GM21825 (cell line): ENCODE data around the gene LRRN2.
"Not testable (repeated sequence)": the region's sequence is repeated elsewhere in the genome, so short reads cannot be mapped to it uniquely, and the experiment has no call there.

Source experiments
- ATAC-seq: cut with Tn5 transposase; IDR thresholded peaks from one replicate; pipeline ENCODE4 v1.9.1; 2021; ENCODE audit warnings: mild to moderate bottlenecking, moderate library complexity; ENCODE audit not compliant: unreplicated experiment

Gene LRRN2

DNA sequence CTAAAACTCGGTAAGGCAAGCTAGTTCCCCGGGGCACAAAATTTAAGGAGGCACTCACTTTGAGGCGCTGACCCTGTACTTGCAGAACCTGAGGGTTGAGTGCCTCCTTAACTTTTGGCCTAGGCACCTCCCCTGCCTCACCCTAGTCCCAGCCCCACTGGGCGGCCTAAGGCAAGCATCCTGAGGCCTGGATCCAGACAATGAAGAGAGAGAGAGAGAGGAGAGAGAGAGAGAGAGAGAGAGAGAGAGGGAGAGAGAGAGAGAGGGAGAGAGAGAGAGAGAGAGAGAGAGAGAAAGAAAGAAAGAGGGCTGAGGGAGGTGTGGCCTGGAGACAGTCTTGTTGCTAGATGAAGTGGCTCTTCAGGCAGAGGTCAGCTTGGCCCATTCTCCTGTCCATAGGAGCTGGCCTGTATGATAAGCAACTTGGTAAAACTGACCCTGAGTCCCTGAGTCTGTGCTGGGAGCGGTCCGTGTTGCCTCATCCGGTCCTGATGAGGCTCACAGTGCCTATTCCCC, 7.4 kb upstream of the LRRN2 start:
- no peak for ATAC-seq

DNA sequence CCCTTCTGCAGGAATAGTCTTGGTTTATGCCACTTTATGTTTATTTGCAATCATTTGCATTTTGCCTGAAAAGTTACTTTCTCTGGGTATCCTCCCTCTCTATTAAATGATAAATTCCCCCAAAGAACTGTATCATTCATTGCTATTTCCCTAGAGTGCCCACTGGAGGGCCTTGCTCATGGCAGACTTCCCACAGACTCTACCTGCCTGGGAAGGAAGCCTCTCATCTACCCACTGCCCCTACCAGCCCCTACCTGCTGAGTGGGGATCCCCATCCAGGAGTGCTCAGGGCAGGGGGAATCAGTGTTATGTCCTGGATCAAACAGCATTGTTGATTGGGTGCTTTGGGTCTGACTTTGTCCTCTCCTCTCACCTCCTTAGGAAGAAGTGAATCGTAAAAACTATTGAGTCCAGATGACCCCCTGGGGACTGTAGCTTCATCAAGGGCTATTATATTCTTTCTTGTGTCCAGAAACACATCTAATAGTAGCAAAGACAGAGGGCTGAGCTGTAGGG, 6.8 kb upstream of the LRRN2 start:
- ATAC-seq = no peak

DNA sequence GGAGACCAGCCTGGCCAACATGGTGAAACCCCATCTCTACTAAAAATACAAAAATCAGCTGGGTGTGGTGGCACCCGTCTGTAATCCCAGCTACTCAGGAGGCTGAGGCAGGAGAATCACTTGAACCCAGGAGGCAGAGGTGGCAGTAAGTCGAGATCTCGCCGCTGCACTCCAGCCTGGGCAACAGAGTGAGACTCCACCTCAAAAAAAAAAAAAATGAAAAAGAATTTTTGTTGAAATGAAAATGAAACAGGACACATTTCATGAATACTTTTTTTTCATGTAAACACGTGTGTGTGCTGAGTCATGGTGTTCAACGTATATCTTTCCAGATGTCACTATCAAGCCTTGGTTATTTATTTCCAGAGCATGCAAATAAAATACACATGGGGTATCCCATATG, 5.8 kb upstream of the LRRN2 start:
- ATAC-seq = not testable (repeated sequence)

DNA sequence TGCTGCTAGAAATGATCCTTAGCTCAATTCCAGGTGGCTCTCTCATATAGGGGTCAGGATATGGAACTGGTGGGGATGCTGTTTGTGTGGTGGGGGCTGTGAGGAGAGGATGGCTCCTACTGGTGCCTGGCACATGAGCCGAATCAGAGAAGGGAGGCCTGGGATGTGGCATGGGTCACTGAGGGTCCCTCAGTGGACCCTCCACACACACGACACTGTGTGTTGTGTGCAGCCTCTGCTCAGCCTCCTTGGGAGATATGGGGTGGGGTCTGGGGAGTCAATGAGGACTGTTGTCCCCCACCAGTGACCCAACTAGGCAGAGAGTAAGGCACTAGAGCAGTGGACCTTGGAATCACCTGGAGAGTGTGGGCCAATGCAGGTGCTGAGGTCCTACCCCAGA, 3.2 kb upstream of the LRRN2 start:
- ATAC-seq = no peak

DNA sequence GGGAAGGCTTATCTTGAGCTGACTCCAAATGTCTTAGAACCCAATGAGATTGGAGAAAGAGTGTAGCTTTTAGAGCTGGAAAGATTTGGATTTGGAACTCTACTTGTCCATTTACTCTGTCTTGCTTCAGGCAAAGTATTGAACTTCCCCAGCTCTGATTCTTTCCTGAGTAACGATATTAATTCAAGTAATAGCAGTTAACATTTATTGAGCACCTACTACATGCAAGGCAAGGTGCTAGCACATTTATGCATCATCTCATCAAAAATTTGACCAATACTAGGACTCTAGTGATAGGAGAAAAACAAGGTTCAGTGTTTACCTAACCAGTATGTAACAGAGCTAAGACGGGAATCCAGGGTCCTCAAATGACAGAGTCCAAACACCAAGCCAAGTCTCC, 2.5 kb upstream of the LRRN2 start:
- no peak for ATAC-seq

DNA sequence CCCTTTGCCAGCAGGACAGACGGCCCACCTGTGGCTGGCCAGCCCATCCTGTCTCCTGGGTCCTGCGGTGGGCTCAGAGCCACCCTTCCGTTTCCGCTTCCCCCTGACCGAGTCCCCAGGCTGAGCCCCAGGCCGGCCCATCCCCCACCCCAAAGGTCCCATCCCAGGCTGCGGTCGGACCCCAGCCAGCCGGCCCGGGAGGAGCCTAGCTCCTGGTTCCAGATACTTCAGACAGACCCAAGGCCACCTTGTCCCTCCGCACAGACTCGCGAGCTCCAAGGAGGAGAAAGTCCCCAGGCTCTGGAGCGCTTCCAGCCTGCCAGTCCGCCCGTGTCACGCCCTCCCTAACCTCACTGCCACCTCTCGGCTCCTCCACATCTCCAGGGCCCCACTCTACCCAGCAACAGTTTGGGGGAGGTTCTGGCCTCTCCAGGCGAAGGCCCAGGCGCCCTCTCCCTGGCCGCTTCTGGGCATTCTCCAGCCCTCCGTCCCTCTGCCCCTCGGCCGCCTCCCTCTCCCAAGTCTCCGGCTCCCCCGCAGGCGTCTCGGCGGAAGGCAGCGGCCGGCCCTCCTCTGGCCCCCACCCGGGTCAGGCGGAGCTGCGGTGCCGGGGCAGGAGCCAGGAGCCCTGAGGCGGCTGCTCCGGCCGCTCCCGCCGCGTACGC, 835 bp downstream of the LRRN2 start:
- no peak for ATAC-seq

DNA sequence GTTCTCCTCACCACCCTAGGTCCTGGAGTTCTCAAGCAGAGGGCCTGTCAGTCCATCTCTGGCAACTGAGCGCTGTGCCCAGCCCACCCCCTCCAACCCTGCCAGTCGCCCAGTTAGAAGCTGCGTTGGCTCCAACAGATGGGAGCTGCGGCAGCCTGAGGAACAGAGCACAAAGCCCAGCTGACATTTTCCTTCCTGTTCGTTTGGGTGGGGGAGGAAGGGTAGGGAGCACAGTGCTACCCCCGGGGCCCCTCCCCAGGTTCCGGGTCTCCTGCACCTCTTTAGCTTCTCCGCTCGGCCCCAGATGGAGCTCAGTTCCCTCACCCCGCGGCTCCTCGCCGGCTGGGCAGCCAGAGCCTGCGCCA, 1.4 kb downstream of the LRRN2 start:
- no peak for ATAC-seq

DNA sequence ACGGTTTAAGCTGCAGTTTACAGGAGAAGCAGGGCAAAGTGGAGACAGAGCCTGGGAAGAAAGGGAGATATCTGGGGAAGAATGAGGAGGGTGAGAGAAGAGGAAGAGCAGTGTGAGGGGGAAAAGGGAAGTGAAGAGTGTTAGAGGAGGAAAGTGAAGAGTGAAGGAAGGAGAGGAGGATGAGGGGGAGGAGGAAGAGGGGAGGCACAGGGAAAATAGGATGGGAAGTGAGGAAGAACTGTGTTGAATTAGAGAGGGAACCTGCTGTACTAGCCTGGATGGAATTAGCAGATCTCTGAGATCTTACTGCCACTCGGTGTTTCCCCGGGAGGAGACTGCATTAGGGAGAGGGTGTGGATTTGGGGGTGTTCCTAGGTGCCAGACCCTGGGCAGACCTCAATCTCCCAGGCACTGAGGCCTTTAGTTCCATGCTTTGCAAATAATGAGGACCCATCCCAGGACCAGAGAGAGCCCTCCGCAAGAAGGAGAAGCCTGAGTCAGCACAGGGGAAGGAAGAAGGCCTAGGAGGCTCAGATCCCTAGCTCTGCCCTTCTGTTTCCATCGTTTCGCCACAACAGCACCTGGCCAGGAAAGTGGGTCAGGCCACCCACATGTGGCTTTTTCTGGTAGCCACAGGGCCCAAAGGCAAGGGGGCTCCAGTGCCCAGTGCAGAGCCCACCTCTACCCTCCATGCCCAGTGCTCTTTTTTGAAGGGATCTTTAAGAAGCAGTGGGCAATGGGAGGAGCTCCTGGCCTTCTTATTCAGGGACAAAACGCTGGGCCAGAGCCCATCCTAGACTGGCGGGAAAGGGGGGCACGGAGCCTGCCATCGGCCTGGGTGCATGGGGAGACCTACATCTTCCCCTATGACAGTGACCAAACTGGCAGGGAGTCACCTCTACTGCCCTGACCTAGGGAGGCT, 2.0 kb downstream of the LRRN2 start:
- ATAC-seq = no peak

DNA sequence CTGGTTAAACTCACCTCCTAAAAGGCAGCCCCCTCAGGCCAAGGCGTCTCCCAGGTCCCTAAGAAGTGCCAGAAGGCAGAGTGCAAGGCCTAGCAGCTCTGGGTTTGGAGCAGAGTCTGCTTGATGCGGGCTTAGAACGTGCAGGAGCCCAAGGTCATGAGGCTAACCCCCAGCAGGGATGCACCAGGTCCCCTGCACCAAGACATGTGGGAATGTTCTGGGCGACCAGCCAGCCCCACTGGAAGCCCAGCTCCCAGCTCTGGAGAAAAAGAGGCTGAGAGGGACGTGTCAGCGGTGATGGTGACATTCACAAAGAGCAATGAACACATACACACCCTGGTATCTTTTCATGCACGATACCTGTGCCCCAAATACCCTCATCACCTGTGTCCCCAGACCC, 5.1 kb downstream of the LRRN2 start:
- ATAC-seq = no peak

DNA sequence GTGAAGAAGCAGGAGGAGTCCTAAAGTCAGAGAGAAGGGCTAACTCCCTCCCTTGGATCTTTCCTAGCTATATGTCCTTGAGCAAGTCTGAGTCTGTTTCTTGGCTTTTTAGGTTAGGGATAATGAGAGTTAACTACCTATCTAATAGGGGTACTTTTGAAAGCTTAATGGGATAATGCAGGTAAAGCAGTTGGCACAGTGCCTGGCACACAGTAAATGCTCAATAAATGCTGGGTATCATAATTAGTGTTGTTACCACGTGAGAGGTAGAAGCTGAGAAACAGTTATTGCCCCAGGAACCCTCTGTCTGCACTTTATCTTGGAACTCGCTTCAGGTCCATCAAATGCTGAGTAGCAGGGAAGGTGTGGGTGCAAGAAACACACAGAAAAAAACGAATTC, 5.5 kb downstream of the LRRN2 start:
- ATAC-seq = no peak

DNA sequence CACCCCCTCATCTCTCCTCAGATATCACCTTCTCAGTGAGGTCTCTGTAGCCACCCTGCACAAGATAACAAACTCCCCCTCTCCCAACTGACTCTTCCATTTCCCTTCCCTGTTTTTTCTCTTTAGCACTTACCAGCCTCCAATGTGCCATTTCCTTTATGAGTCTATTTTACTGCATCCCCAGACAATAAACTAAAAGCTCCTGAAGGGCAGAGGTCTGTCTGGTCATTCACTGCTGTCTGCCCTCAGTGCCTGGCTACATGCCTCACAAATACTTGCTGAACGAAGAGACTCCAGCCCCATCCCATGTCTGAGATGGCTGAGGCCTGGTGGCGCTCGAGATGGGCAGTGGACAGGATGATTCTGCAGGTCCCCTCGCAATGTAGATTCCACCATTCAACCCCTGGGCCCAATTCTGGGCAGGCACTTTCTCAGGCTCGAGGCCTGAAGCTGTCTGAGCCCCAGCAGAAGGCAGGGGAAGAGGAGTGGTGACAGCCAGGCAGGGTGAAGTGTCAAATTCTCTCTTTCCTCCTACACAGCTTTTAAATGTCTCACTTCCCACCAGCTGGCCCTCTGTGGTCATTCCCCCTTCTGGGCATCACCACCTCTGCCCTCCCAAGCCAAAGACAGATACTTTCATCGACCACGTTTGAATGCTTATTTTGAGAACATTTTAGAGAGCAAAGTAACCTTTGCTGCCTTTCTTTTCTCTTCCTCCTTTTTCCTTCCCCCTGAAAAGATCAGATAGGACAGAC, 6.6 kb downstream of the LRRN2 start:
- ATAC-seq = no peak

DNA sequence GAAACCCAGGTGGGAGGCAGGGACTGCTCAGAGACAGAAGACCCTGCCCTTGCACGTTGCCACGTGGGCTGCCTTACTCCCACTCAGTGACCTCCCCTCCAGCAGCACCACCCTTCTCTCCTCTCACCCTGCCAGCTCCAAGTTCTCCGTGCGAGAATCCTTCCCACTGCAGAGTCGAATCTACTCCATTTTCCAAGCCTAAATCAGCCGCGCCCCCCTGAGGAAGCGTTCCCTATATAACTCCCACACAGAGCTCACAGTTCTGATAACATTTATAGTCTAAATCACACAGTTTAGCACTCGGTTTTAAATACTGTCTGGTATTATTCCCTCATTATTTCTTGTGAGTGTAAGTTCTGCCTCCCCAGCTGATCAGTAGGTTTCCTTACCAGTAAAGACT, 7.7 kb downstream of the LRRN2 start:
- no peak for ATAC-seq

DNA sequence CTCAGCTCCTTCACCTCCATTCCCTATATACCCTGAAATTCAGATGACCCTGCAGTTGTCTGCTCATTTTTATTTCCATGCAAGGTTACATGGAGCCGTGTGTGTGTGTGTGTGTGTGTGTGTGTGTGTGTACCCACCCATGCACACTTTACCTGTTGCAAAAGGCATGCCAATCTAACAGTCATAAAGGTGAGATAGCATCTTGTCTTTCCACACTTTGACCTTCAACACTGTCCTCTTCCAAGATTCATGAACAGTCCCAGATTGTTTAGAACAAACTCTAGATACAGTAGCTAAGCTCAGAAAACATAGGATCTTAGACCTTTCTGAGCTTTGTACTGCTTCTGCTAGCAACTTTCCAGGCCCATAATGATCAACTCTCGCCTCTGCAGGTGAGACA, 9.5 kb downstream of the LRRN2 start:
- no peak for ATAC-seq

DNA sequence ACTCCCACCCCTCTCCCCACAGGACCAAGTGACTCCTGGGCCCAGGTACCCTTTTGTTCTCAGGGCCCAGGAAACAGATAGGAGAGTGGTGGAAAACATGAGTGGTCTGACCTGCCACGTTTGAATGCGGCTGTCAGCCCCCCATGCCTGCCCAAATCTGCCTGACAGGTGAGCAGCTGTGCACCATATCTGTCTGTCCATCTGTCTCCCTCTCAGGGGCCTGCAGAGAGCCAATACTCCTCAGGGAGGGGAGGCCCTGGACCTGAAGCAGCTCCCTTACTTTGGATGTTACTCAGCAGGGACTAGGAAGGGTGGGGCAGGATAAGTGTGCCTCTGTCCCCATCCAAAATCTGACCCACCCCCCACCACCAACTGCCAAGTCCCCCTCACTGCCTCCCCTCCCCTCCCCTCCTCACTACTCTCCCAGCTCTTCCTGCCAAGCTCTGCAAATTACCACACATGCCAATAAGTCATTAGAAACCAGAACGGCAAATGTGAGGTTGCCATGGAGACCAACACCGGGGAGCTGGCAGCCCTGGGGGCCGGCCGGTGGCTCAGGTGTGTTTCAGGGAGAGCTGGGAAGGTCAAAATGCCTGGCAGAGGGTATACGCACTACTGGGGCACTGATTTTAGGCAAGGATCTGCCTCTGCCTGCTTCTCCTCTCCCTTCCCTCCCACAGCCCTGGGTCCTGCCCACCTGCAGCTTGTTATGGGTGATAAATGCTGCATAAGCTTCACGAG, 11.5 kb downstream of the LRRN2 start:
- no peak for ATAC-seq

DNA sequence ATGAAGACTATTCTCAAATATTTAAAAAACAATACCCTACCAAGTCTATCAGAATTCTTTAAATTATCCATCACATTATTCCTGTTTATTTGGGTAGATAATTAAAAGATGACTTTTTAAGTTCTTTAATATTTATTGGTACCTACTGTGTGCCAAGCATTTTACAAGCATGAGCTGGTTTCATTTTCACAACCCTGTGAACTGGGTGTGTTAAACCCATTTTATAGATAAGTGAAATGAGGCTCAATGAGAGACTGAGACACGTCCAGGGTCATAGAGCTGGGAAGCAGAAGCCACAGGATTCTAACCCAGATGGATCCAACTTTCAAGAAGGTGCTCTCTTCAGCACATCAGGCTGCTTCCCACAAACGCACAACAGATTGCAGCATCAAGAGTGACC, 12.3 kb downstream of the LRRN2 start:
- no peak for ATAC-seq

DNA sequence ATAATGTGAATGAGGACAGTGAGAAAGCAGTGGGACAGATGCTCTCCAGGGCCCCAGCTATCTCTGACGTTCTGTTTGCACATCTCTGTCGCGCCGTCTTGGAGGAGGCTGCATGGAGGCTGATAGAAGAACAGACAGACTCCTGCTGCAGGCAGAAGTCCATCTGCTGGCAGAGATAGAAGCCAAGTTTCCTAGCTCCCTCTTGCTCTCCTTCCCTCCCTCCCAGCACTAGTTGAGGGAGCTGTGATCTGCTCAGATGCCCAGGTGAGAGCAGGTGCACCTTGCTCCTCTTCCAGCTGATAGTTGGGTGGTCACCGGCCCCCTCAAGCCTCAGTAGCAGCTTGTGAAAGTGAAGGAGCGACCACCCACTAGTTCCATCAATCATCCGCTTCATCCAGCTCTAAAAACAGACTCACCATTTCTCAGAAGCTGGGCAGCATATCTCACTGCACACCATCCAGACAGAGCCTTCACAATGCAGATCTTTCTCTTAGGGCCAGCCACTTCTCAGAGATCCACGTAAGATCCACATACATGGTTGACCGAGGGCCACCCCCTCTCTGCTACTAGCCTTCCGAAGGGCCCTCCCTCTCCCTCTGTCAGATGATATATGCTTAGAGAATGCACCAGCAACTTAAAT, 12.9 kb downstream of the LRRN2 start:
- no peak for ATAC-seq

DNA sequence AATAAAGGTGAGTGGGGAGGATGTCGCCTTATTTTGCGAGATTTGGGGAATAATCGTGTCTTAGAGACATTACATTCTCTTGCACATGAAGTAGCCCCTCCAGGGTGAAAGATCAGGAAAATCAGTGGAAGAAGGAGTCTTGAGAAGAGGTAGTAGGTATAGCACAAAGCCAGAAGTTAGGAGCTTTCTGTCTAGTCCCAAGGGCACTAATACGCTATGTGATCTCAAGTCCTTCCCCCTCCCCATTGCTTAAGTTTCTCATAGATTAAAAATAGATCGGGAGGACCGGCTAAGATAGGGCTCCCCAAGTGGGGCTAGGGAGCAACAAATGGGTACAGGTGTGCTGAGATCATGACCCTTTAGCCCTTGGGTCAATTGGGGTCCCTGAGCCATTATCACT, 13.5 kb downstream of the LRRN2 start:
- no peak for ATAC-seq

DNA sequence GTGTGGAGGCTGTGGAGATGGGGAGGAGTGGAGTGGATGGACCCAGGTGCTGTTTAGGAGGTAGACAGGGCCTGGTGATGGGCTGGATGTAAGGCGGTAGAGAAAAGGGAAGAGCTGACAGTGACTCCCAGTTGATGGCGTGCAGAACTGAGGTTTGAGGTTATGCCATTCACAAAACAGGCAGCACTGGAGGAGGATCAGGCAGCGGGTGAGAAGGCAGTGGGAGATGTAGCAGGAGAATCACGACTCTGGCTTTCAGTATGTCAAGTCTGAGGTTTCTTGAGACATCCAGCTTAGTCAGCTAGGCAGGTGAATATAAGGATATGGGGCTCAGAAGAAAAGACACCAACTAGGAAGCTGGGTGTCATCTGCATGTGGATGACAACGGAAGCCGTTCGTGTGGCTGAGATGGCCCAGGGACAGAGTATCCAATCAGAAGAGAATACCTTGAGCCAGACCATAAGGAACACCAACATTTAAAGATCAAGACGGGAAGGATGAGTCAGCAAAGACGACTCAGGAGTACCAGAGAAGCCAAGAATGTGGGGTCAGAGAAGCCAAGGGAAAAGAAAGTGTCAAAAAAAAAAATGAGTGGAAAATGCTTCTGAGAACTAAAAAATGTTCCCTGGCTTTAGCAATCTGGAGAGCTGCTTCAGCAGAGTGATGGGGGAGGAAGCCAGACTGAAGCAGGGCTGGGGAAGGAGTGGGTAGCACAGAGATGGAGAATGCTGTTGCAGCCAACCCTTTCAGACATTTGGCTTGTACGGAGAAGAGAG, 15.2 kb downstream of the LRRN2 start:
- ATAC-seq = no peak

DNA sequence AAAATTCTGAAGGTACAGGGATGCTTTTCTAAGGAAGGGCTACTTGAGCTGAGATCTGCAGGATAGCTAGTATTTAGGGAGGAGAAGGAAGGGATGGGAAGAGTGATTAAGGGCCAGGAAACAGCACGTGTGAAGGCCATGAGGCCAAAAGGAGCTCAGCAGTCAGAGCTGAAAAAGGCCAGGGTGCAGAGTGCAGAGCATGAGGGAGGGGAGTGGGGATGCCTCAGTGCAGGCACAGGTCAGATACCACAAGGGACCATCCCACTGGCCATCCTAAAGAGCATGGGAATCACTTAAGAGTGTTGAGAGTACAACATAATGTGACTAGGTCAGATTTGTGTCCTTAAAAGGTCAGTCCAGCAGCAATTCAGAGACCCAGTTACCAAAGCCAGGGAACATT, 16.0 kb downstream of the LRRN2 start:
- ATAC-seq = no peak

DNA sequence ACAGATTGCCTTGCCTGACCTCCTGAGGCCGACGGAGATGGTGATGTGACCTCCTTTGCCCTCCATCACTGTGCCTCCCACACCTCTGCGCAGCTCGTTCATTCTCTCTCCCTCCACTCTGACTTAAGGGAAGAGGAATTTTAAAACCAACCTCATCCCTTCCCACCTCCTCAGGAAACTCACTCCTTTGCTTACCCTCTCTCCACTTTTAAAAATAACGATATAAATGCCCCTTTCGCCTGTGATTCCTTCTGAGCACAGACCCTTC, 21.2 kb downstream of the LRRN2 start:
- no peak for ATAC-seq
